ENCODE data around the gene CRCP.
"Not testable (repeated sequence)": the region's sequence is repeated elsewhere in the genome, so short reads cannot be mapped to it uniquely, and the experiment has no call there.

CRCP gene

GRCh38 chr7:66156035-66156434 lies 41.4 kb downstream of the CRCP start:
- H3K36me3 ChIP-seq (ENCODE audit: control insufficient read depth in 2 of 2, insufficient read depth in 2 of 2, low read length in 2 of 2) = peaks cover 17 to 27% of the 10 kb centered on the region in 2 donors

GRCh38 chr7:66157060-66157459 lies 42.4 kb downstream of the CRCP start:
- Histone ChIP-seq H3K36me3 (ENCODE audit: control insufficient read depth in 2 of 2, insufficient read depth in 2 of 2, low read length in 2 of 2) (peaks cover 14 to 24% of the 10 kb centered on the region in 2 donors), H3K4me1 (ENCODE audit: control insufficient read depth, insufficient read depth, low read length) (peaks cover 5% of the 10 kb centered on the region), H3K27me3 (ENCODE audit: control insufficient read depth in 1 of 2, insufficient read depth in 2 of 2, low read length in 2 of 2) (no peaks in the 10 kb centered on the region), H3K27ac (ENCODE audit: low read length) (no peak overlapping the region), H3K4me3 (ENCODE audit: low read length in 2 of 2) (no peak overlapping the region), H3K9me3 (ENCODE audit: control insufficient read depth in 2 of 2, low read length in 2 of 2) (no peaks in the 10 kb centered on the region), H3K9ac (ENCODE audit: low read length in 2 of 2) (no peak overlapping the region)

More at GRCh38 chr7:66156035-66156434, 41.4 kb downstream of the CRCP start:
- H3K27ac ChIP-seq (ENCODE audit: low read length); H3K27me3 ChIP-seq (ENCODE audit: control insufficient read depth in 1 of 2, insufficient read depth in 2 of 2, low read length in 2 of 2); H3K9ac ChIP-seq (ENCODE audit: low read length in 2 of 2); H3K4me3 ChIP-seq (ENCODE audit: low read length in 2 of 2); H3K4me1 ChIP-seq (ENCODE audit: control insufficient read depth, insufficient read depth, low read length); H3K9me3 ChIP-seq (ENCODE audit: control insufficient read depth in 2 of 2, low read length in 2 of 2): not testable (repeated sequence)

GRCh38 chr7:66162622-66163021 lies 48.0 kb downstream of the CRCP start:
- H3K27me3 ChIP-seq (ENCODE audit: control insufficient read depth in 1 of 2, insufficient read depth in 2 of 2, low read length in 2 of 2) = no peaks in the 10 kb centered on the region
- H3K36me3 ChIP-seq (ENCODE audit: control insufficient read depth in 2 of 2, insufficient read depth in 2 of 2, low read length in 2 of 2) = peaks cover 0 to 9% of the 10 kb centered on the region in 2 donors
- no peaks in the 10 kb centered on the region for H3K4me1 ChIP-seq (ENCODE audit: control insufficient read depth, insufficient read depth, low read length)
- no peak overlapping the region for H3K4me3 ChIP-seq (ENCODE audit: low read length in 2 of 2)
- H3K9me3 ChIP-seq (ENCODE audit: control insufficient read depth in 2 of 2, low read length in 2 of 2) = no peaks in the 10 kb centered on the region
- H3K27ac ChIP-seq (ENCODE audit: low read length) = no peak overlapping the region
- no peak overlapping the region for H3K9ac ChIP-seq (ENCODE audit: low read length in 2 of 2)

DNA sequence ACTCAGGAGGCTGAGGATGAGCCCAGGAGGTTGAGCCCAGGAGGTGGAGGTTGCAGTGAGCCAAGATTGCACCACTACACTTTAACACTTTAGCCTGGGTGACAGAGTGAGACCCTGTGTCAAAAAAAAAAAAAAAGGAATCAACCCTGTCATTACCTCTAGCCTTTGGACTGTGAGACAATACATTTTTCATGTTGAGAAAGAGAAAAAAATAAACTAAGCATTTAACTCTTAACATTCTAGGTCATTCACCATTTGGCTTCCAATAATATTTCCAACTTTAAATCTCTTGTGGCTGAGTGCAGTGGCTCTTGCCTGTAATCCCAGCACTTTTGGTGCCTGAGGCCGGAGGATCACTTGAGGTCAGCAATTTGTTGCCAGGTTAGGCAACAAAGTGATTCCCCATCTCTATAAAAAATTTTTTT lies 48.6 kb downstream of the CRCP start:
- no peak overlapping the region for H3K9ac ChIP-seq (ENCODE audit: low read length in 2 of 2)
- no peaks in the 10 kb centered on the region for H3K9me3 ChIP-seq (ENCODE audit: control insufficient read depth in 2 of 2, low read length in 2 of 2)
- no peaks in the 10 kb centered on the region for H3K4me1 ChIP-seq (ENCODE audit: control insufficient read depth, insufficient read depth, low read length)
- peaks cover 0 to 5% of the 10 kb centered on the region in 2 donors for H3K36me3 ChIP-seq (ENCODE audit: control insufficient read depth in 2 of 2, insufficient read depth in 2 of 2, low read length in 2 of 2)
- H3K4me3 ChIP-seq (ENCODE audit: low read length in 2 of 2) = no peak overlapping the region
- H3K27ac ChIP-seq (ENCODE audit: low read length) = no peak overlapping the region
- H3K27me3 ChIP-seq (ENCODE audit: control insufficient read depth in 1 of 2, insufficient read depth in 2 of 2, low read length in 2 of 2) = no peaks in the 10 kb centered on the region

- Histone ChIP-seq H3K36me3 (ENCODE audit: control insufficient read depth in 2 of 2, insufficient read depth in 2 of 2, low read length in 2 of 2) (no peaks in the 10 kb centered on the region), H3K9me3 (ENCODE audit: control insufficient read depth in 2 of 2, low read length in 2 of 2) (no peaks in the 10 kb centered on the region), H3K9ac (ENCODE audit: low read length in 2 of 2) (no peak overlapping the region), H3K27me3 (ENCODE audit: control insufficient read depth in 1 of 2, insufficient read depth in 2 of 2, low read length in 2 of 2) (no peaks in the 10 kb centered on the region), H3K27ac (ENCODE audit: low read length) (no peak overlapping the region), H3K4me3 (ENCODE audit: low read length in 2 of 2) (no peak overlapping the region), H3K4me1 (ENCODE audit: control insufficient read depth, insufficient read depth, low read length) (no peaks in the 10 kb centered on the region)
Observed at GRCh38 chr7:66164356-66164755, 49.7 kb downstream of the CRCP start.

DNA sequence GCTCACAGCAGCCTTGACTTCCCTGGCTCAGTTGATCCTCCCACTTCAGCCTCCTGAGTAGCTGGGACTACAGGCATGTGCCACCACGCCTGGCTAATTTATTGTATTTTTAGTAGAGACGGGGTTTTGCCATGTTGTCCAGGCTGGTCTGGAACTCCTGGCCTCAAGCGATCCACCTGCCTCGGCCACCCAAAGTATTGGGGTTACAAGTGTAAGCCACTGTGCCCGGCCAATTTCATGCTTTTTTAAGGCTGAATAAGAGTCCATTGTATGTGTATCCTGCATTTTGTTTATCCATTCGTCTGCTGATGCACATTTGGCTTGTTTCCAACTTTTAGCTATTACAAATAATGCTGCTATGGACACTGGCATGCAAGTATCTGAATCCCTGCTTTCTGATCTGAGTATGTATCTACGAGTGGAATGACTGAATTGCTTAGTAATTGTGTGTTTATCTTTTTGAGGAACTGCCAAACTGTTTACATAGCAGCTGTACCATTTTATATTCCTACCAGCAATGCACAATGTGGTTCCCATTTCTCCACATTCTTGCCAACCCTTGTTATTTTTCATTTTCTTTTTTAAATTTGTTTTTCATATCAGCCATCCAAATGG lies 53.2 kb downstream of the CRCP start:
- Histone ChIP-seq H3K4me1 (ENCODE audit: control insufficient read depth, insufficient read depth, low read length) (peaks cover 3% of the 10 kb centered on the region), H3K36me3 (ENCODE audit: control insufficient read depth in 2 of 2, insufficient read depth in 2 of 2, low read length in 2 of 2) (no peaks in the 10 kb centered on the region), H3K27me3 (ENCODE audit: control insufficient read depth in 1 of 2, insufficient read depth in 2 of 2, low read length in 2 of 2) (no peaks in the 10 kb centered on the region), H3K4me3 (ENCODE audit: low read length in 2 of 2) (no peak overlapping the region), H3K9me3 (ENCODE audit: control insufficient read depth in 2 of 2, low read length in 2 of 2) (no peaks in the 10 kb centered on the region), H3K9ac (ENCODE audit: low read length in 2 of 2) (no peak overlapping the region), H3K27ac (ENCODE audit: low read length) (no peak overlapping the region)

DNA sequence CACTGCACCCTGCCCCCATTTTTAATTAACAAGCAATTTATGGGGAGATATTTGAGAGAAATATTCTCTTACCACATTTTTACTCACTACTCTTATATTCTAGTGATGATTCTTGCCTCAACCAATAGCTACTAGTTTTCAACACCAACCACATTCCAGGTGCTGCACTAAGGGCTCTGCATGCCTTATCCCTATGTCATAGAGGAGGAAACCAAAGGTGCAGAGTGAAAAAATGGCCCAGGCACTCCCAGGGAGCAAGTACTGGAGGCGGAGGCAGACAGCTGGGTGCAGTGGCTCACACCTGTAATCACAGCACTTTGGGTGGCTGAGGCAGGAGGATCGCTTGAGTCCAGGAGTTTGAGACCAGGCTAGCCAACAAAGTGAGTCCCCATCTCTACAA lies 55.0 kb downstream of the CRCP start:
- H3K9me3 ChIP-seq (ENCODE audit: control insufficient read depth in 2 of 2, low read length in 2 of 2) = no peaks in the 10 kb centered on the region
- H3K27ac ChIP-seq (ENCODE audit: low read length) = no peak overlapping the region

DNA sequence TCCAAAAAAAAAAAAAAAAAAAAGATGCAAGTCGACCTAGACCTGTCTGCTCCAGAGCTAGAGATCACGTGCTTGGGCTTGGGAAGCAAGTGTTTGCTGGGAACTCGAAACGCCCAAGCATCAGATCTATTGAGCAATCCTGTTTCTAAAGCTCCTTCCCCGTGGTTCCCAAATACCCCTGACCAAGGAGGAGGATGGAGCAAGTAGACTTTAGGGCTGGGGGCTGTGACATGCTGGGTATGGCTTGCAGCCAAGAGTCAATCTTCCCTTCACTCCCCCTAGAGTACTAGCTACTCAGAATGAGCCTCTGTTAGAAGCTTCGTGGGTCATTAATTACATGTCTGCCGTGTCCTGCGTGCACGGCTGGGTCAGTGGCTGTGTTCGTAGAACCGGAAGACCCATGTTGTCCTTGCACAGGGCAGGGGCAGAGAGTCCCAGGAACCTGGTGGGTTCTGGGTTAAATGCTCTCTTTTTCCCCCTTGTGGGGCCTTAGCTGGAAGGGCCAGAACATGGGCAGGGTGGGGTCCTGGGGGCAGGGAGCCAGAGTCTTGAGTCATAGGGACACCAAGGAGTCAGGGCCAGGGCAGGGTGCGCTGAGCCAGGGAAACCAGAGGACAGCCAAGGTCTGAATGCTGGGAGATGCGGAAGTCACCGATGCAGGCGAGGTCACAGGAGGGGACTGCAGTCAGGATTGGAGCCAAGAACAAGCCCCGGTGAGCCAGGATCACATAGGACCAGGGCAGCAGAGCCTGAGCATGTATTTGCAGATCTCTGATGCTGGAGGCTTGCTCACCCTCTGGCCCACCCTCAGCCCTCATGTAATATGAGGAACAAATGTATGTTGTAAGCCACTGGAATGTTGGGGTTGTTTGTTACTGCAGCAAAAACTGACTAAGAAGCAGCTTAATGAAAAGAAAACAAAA lies 55.9 kb downstream of the CRCP start:
- no peak overlapping the region for H3K4me3 ChIP-seq (ENCODE audit: low read length in 2 of 2)
- H3K36me3 ChIP-seq (ENCODE audit: control insufficient read depth in 2 of 2, insufficient read depth in 2 of 2, low read length in 2 of 2) = no peaks in the 10 kb centered on the region
- no peaks in the 10 kb centered on the region for H3K27me3 ChIP-seq (ENCODE audit: control insufficient read depth in 1 of 2, insufficient read depth in 2 of 2, low read length in 2 of 2)
- H3K9me3 ChIP-seq (ENCODE audit: control insufficient read depth in 2 of 2, low read length in 2 of 2) = no peaks in the 10 kb centered on the region
- H3K27ac ChIP-seq (ENCODE audit: low read length) = no peak overlapping the region
- H3K4me1 ChIP-seq (ENCODE audit: control insufficient read depth, insufficient read depth, low read length) = peaks cover 3% of the 10 kb centered on the region
- H3K9ac ChIP-seq (ENCODE audit: low read length in 2 of 2) = no peak overlapping the region

More for the DNA sequence above, 55.0 kb downstream of the CRCP start:
- Histone ChIP-seq H3K4me3 (ENCODE audit: low read length in 2 of 2) (no peak overlapping the region), H3K4me1 (ENCODE audit: control insufficient read depth, insufficient read depth, low read length) (peaks cover 3% of the 10 kb centered on the region), H3K9ac (ENCODE audit: low read length in 2 of 2) (no peak overlapping the region), H3K27me3 (ENCODE audit: control insufficient read depth in 1 of 2, insufficient read depth in 2 of 2, low read length in 2 of 2) (no peaks in the 10 kb centered on the region), H3K36me3 (ENCODE audit: control insufficient read depth in 2 of 2, insufficient read depth in 2 of 2, low read length in 2 of 2) (no peaks in the 10 kb centered on the region)

DNA sequence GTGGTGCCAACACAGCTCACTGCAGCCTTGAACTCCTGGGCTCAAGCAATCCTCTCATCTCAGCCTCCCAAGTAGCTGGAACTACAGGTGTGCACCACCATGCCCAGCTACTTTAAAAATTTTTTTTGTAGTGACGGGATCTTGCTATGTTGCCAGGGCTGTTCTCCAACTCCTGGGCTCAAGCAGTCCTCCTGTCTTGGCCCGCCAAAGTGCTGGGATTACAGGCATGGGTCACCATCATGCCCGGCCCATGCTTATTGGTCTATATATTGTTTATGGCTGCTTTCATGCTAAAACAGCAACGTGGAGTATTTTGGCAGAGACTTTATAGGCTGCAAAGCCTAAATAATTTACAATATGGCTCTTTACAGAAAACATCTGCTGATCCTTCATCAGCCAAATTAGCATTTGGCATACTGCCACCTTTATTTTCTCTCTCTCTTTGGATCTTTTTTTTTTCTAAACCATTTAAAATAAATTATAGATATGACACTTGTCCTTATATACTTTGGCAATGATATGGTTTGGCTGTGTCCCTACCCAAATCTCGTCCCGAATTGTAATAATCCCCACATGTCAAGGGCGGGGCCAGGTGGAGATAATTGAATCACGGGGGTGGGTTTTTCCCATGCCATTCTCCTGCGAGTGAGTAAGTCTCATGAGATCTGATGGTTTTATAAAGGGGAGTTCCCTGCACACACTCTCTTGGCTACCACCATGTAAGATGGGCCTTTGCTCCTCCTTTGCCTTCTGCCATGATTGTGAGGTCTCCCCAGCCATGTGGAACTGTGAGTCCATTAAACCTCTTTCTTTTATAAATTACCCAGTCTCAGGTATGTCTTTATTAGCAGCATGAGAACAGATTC lies 58.1 kb downstream of the CRCP start:
- not testable (repeated sequence) for H3K4me1 ChIP-seq (ENCODE audit: control insufficient read depth, insufficient read depth, low read length); H3K4me3 ChIP-seq (ENCODE audit: low read length in 2 of 2); H3K27ac ChIP-seq (ENCODE audit: low read length); H3K36me3 ChIP-seq (ENCODE audit: control insufficient read depth in 2 of 2, insufficient read depth in 2 of 2, low read length in 2 of 2); H3K9me3 ChIP-seq (ENCODE audit: control insufficient read depth in 2 of 2, low read length in 2 of 2); H3K9ac ChIP-seq (ENCODE audit: low read length in 2 of 2); H3K27me3 ChIP-seq (ENCODE audit: control insufficient read depth in 1 of 2, insufficient read depth in 2 of 2, low read length in 2 of 2)

- Histone ChIP-seq H3K4me1 (ENCODE audit: control insufficient read depth, insufficient read depth, low read length) (peaks cover 3% of the 10 kb centered on the region), H3K36me3 (ENCODE audit: control insufficient read depth in 2 of 2, insufficient read depth in 2 of 2, low read length in 2 of 2) (no peaks in the 10 kb centered on the region), H3K9ac (ENCODE audit: low read length in 2 of 2) (no peak overlapping the region), H3K27me3 (ENCODE audit: control insufficient read depth in 1 of 2, insufficient read depth in 2 of 2, low read length in 2 of 2) (no peaks in the 10 kb centered on the region), H3K27ac (ENCODE audit: low read length) (no peak overlapping the region), H3K9me3 (ENCODE audit: control insufficient read depth in 2 of 2, low read length in 2 of 2) (no peaks in the 10 kb centered on the region), H3K4me3 (ENCODE audit: low read length in 2 of 2) (no peak overlapping the region)
Observed at GRCh38 chr7:66173856-66174255, 59.2 kb downstream of the CRCP start.

All from stomach smooth muscle (tissue), 2 donors.